Occipital lobe (tissue), 2 donors: ENCODE measurements around the gene EN2. TPM values are rescaled to one million over a fixed set of nuclear protein-coding genes. Genes with fewer than 3 reads are reported as not detected.
A peak's percentile ranks its signal among the peaks of the same experiment; 100 is the strongest.

Experiments
- DNase-seq: peaks from one replicate; lab custom pipeline; 2025; lab: John Stamatoyannopoulos, UW
- total RNA-seq: library from RNA; depleted of rRNA; stranded (reverse); fragments of >200 nt; gene quantifications from one replicate; pipeline ENCODE4 v1.2.3, GENCODE V29; 2014

EN2 gene
- total RNA-seq, 1 donor from 2014 or later = not detected

DNA sequence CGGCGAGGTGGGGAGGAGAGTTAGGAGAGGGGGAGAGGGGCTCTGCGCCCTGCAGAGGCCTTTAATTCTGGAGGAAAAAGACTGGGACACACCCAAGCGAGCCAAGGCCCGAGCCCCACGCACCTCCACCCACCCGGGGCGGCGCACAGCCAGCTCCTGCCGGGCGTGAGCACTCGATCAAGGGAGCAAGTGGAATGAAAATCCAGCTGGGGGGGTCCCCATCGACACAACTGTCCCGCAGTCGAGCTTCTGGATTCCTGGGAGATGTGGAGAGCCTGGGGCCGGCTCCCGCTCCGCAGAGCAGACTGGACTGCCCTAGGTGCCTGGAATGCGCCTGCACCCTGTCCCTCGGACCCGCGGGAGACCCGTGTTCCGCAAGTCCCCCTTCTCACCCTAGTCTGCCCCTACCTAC, 7.4 kb upstream of the EN2 start:
- no peak for DNase-seq

- DNase-seq = no peak
These were observed 6.7 kb upstream of the EN2 start for GRCh38 chr7:155450970-155451801.

GRCh38 chr7:155451840-155452239, 6.1 kb upstream of the EN2 start:
- no peak for DNase-seq

- DNase-seq = no peak
These were observed 5.2 kb upstream of the EN2 start for GRCh38 chr7:155452505-155453295.

DNA sequence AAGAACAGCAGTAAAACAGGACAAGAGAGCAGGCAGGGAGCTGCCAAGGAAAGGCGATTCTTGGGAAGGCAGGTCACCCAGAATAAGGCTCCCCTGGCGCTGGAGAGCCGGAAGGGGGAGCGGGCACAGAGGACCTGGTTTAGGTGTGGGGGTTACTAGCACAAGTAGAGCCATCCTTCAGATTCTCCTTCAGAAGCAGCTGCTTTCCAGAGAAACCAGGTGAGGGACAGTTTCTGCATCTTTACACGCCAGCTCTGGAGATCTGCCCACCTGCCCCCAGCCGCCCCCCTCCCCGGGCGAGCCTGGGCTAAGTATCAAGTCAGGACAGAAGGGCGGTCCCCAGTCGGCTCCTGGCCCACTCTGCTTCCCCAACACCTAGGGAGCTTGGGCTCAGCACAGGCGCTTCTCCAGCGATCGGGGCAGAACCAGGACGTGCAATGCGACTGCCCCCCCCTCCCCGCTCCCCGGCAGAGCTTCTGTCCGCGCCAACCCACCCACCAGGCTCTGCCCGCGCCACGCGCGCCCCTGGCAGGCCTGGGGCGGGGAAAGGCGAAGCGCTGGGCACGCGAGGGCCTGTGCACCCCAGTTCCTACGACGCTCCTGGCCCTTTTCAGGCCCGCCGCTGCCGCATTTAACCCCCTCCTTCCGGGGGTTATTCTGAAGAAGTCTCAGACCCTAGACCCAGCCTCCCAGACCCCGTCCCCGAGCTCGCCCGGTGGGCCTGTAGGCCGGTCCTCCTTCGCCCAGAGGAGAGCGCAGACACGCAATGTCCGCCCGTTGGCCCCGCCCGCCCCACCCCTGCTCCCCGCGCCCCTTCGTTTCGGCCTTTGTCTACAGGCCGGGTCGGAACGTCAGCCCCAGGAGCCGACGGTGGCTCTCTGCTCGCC, 4.4 kb upstream of the EN2 start:
- DNase-seq = no peak

- no peak for DNase-seq
These were observed 3.5 kb upstream of the EN2 start for GRCh38 chr7:155454183-155455112.

DNA sequence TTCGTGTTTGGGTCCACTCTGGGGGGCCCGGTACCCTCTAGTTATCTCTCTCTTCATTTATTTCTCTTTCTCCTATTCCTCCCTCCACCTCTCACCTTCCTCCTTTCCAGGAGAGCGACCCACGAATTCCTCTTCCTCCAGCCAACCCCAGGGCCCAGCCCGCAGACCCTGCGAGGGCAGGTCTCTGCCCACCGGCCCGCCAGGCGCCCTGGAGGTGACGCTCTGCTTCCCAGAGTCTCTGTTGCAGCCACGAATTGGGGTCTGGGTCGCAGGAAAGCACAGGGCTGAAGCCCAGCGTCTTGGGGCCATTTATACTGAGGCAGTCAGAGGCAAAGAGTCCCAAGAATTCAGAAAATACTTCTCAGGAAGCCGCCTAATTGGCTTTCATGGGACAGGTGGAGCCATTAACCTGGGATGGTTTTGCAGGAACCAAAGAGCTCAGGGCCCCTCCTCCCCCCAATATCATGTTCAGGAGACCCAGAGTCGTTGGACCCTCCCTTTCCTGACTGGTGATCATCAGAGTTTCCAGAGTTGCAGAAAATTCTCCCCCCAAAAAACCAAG, 2.7 kb upstream of the EN2 start:
- no peak for DNase-seq

DNA sequence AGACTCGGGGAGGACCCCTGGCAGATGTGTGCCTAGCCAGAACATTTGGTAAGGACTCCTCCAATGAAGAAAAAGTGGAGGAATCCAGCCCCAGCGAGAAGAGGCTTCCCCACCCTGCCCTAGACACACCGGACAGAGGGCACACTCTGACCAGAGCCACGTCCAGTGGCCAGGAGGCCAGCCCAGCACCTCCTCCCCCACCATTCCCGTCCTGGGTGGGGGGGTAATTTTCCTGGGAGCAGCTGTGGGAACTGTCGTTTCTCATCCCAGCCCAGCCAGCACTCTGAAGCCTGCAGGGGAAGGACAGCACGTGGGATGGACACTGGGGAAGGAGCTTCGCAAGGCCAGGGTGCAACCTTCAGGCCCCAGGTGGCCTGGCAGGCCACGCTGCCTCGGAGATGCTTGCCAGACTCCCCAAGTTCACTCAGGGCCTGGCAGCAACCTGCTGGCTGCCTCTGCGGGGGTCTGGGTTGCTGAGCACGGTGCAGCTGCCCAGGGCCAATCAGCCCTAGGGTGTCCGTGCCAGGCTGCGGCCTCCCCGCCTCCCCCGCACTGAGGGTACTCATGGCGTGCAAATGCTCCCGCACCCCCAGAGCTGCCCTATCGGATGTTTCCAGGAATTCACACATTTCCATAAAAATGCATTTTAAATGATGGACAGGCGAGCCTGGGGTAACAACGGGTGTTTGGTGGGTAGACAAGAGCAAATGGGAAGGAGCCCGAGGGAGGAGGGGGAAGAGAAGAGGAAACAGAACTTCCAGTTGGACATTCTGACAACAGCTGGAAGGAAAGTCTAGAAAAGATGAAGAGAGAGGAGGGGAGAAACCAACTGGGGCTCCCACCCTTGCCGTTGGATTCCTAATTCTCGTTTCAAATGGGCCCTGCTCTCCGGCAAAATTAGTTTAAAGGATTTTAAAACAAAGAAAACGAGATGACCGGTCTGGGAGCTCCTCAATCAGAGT, 1.9 kb upstream of the EN2 start:
- DNase-seq = no peak

DNA sequence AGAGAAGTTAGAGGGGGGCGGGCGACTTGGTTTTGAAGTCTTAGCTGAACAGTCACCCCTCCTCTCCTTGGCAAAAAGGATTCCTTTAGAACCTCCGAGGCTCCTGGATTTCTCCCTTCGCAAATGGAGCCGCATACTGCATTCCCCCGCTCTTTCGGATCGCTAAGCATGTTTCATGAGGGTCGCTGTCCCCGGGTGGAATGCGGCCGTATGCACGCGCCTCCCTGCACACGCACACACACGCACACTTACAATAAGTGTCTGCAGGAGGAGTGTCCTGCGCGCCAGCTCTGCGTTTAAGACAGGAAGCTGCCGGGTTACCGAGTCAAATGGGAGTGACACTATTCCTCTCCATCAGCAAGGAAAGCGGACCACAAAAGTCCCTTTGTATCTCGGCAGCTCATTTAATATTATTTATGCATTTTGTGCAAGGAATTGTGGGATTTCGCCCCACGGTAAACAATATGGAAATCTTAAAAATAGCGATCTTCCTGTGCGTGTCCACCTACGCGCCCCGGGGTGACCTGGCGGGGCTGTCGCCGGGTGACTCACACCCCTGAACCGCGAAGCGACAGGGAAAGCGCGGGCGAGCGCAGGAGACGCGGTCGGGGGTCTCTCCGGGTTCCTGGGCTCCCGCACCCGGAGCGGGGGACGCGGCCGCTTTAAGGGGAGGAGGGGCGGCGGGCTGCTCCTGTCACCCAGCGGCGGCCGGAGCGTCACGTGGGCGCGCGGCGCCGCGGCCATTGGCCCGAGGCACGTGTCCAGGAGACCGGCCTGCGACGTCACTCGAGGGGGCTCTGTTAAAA, 988 bp upstream of the EN2 start:
- DNase-seq = peak; percentile 23

DNA sequence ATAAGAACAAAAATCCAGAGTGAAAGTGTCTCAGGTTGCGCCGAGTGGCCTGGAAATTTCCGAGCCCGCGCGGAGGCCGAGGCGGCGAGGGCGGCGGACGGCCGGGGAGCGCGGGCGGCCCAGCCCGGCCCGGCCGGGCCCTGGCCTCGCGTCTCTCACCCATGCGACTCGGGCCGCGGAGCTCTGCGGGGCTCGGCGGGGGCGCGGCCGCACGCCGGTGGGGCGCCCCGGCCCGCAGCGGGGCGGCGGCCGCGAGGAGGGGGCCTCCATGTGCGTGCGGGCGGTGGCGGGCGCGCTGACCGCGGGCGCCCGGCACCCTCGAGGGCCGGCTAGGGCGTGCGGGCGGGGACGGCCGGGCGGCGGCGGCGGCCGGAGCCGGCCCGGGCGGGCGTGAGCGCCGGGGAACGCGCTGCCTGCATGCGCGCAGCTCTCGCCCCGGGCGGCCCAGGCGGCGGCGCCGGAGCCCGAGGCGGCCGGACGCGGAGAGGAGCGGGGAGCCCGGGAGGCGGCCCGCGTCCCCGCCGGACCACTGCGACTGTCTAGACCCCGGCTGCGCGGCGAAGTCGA, 302 bp upstream of the EN2 start:
- no peak for DNase-seq

DNA sequence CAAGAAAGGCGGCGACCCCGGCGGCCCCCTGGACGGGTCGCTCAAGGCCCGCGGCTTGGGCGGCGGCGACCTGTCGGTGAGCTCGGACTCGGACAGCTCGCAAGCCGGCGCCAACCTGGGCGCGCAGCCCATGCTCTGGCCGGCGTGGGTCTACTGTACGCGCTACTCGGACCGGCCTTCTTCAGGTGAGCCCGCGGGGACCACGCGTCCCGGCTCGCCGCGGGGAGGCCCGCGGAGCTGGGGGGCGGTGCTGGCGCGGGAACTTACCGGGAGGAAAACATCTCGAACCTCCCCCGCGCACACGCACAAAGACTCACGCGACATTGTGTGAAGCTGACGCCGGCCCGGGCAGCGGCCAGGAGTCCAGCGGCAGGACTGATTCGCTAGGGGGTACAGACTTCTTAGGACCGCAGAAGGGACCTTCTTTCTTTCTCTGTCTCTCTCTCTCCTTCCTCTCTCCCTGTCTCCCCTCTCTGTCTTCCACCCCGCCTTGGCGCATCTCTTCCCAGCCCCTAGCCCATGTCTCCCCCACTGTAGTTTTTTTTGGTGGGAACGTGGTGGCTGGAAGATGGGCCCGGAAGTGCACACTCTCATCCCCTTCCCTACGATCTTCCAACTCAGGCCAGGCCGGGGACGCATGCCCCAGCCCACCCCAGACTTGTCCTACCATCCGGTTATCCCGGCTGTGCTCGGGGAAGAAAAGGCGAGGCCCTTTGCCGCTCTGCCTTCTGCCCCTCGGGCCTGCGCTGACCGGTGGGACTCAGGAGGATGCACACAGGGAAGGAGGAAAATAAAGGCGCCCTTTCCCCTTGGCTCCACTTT, 1.2 kb downstream of the EN2 start:
- no peak for DNase-seq

DNA sequence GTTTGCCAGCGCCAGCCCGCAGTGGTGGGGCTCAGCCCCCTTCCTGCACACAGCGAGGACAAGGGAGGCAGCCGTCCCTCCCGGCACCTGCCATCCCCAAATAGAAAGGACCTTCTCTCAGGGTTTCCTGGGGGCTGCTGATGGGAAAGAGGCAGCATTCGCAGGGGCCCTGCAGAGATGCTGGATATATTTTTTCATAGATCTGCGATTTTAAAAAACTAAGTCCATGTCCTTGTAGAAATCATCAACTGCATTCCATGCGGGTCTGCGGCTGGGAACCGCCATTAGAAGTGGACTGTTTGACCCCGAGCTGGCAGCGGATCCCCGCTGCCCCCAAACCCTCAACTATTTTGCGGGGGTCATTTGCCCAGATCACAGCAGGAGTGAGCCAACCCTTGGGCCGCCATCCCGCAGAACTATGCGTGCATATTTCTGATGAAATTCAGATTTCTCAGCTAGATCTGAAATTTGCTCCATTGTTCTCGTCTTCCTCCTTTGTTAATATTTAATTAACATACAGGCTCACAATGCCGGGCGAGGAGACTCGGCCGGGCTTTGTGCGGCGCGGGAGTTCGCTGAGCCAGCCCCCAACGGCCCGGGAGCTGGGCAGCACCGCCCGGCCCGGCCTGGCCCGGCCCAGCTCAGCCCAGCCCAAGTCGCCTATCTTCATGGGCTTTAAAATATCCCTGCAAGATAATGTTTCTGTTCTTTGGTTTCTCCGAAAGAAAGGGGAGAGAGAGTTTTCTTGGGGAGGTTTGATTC, 2.0 kb downstream of the EN2 start:
- DNase-seq = no peak

DNA sequence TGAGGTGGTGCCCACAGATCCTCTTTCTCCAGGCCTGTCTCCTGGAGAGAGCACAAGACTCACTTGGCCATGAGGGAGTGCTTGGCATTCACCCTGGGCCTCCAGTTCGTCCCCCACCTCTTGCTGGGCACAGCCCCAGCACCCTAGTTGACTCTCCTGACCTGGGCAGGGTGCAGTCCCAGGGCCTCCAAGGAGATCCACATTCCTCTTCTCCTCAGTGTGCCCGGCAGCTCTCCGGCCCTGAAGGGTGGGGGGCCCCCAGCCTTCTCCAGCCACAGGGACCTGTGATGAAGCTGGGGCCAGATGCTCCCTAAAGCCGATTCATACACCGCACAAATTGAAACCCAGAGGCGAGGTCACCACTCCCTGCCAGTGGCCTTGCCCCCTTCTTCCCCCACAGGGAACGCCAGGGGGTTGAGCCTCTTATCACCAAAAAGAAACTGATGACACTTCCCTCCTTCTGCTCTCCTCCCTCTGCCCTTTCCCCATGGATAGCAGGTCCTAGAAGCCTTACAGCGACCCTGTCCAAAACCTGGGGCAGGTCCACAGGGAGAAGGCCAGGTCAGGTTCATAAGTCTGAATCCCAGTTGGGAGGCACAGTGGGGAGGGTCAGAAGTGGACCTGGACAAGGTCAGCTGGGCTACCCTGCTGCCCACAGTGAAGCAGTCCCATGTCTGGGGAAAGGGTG, 3.1 kb downstream of the EN2 start:
- DNase-seq = no peak

- DNase-seq = no peak
These were observed 3.7 kb downstream of the EN2 start for GRCh38 chr7:155461631-155462030.

- no peak for DNase-seq
These were observed 4.3 kb downstream of the EN2 start for GRCh38 chr7:155462163-155462735.
